Measurements from ENCODE around the gene CCNYL1. TPM values are rescaled to one million over a fixed set of nuclear protein-coding genes. Genes with fewer than 3 reads are reported as not detected.

The CCNYL1 gene
- total RNA-seq, 6 experiments from 2014 or later: 7.1 to 11.9 (median 9.4) TPM

DNA sequence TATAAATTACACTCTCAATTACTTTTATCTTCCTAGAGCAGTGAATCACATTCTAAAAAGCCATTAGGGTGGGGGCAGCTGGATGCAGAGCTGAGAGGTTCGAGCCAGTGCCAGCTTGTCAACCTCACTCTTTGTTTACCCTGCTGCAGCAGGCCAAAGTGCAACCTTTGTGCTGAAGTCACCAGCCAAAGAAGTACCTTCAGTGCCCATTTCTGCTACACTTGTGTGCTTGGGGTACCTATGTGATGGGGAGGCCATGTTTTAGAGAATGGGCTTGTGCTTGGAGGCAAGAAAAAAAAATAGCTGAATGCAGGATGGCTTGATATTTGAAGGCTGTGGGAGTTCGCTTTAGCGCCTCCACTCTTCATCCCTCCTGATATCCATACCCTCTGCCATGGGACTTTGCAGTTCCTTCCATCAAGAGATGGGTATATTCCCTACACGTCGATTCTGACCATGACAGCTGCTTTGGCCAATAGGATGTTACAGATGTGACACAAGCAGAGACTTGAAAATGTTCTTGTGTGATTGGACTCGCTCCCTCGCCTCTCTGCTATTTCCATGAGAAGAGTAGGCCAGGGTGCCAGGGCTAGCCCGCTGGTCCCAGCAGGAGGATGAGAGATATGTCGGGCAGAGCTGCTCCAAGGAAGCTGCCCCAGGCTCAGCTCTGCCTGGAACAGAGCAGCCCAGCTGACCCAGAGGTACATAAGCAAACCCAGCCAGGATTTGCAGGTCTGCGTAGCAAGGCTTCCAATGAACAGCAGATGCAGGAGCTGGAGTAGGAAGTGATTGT is 71.0 kb downstream of the CCNYL1 start:
- peaks cover 0 to 36% (median 16%) of the 10 kb centered on the region in 4 donors for H3K4me1 ChIP-seq
- intact Hi-C loops (cut with DNase I): no loop called here
- no peak for TF ChIP-seq POLR2A (IDR thresholded peaks at IDR 0.05)
- TF ChIP-seq, protein P1, sequence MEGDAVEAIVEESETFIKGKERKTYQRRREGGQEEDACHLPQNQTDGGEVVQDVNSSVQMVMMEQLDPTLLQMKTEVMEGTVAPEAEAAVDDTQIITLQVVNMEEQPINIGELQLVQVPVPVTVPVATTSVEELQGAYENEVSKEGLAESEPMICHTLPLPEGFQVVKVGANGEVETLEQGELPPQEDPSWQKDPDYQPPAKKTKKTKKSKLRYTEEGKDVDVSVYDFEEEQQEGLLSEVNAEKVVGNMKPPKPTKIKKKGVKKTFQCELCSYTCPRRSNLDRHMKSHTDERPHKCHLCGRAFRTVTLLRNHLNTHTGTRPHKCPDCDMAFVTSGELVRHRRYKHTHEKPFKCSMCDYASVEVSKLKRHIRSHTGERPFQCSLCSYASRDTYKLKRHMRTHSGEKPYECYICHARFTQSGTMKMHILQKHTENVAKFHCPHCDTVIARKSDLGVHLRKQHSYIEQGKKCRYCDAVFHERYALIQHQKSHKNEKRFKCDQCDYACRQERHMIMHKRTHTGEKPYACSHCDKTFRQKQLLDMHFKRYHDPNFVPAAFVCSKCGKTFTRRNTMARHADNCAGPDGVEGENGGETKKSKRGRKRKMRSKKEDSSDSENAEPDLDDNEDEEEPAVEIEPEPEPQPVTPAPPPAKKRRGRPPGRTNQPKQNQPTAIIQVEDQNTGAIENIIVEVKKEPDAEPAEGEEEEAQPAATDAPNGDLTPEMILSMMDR (IDR thresholded peaks at IDR 0.05): no peak
- no peaks in the 10 kb centered on the region for H3K9me3 ChIP-seq
- no peak overlapping the region for H3K4me3 ChIP-seq
- no peaks in the 10 kb centered on the region for H3K27me3 ChIP-seq
- ATAC-seq (peak; percentile 93 to 98 (median 94)), DNase-seq (peak; percentile 78 to 88 (median 84))
- H3K36me3 ChIP-seq: no peaks in the 10 kb centered on the region
- 46% methylated on average over 7 of the region's 10 CpGs for WGBS (ENCODE audit: insufficient coverage, low coverage, low lambda C conversion rate, missing lambda C conversion rate)
- H3K27ac ChIP-seq: peak overlapping the region; percentile 58 to 79 (median 64)

DNA sequence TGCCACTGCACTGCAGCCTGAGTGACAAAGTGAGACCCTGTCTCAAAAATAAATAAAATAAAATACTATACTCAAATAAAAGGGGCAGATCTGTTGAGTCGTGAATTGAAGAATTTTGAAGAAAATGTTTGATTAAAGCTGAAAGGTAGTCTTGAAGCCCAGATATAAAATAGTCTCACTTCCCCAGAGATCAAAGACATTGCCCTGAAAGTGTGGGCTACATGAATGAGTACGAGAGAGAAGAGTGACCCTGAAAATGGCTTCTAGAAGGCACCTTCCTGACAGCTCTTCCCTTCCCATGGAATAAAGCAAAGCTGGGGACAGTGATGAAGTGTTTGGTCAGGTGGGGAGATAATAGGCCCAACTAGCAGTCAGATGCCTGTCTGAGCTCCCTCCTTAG is 72.1 kb downstream of the CCNYL1 start:
- TF ChIP-seq POLR2A (IDR thresholded peaks at IDR 0.05): no peak
- H3K4me1 ChIP-seq: peaks cover 0 to 35% (median 18%) of the 10 kb centered on the region in 4 donors
- no peak for DNase-seq
- H3K27ac ChIP-seq: peak overlapping the region; percentile 58 to 79 (median 64)
- H3K4me3 ChIP-seq: no peak overlapping the region
- H3K27me3 ChIP-seq: no peaks in the 10 kb centered on the region
- intact Hi-C loops (cut with DNase I): no loop called here
- no peak for ATAC-seq
- WGBS (ENCODE audit: insufficient coverage, low coverage, low lambda C conversion rate, missing lambda C conversion rate): 92% methylated on average over 2 of the region's 2 CpGs
- H3K36me3 ChIP-seq: no peaks in the 10 kb centered on the region
- no peaks in the 10 kb centered on the region for H3K9me3 ChIP-seq

DNA sequence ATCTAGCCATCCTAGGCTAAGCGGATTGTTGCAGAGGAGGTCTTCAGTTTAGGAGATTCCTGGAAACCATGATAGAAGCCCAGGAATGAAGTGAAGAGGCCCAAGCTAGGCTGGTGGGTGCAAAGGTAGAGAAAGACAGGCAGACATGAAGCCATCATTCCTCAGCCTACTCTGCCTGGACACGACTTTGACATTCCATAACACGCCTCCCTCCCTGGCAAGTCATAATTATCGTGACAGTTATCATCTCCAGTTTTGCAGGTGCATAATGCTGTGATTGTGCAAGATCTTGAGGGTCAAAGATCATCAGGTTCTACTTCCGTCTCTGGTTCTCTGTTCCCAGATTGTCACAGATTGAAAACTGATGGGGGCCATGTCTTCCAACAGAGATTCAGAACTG is 73.5 kb downstream of the CCNYL1 start:
- Histone ChIP-seq H3K4me3 (no peak overlapping the region), H3K27ac (no peak overlapping the region), H3K36me3 (no peaks in the 10 kb centered on the region), H3K4me1 (peaks cover 0 to 35% (median 18%) of the 10 kb centered on the region in 4 donors), H3K27me3 (no peaks in the 10 kb centered on the region), H3K9me3 (no peaks in the 10 kb centered on the region)
- 50% methylated on average over 5 of the region's 5 CpGs for WGBS (ENCODE audit: insufficient coverage, low coverage, low lambda C conversion rate, missing lambda C conversion rate)
- ATAC-seq (no peak), DNase-seq (no peak)
- TF ChIP-seq, protein P1 (IDR thresholded peaks at IDR 0.05): no peak
- no peak for TF ChIP-seq POLR2A (IDR thresholded peaks at IDR 0.05)
- intact Hi-C loops (cut with DNase I): no loop called here

DNA sequence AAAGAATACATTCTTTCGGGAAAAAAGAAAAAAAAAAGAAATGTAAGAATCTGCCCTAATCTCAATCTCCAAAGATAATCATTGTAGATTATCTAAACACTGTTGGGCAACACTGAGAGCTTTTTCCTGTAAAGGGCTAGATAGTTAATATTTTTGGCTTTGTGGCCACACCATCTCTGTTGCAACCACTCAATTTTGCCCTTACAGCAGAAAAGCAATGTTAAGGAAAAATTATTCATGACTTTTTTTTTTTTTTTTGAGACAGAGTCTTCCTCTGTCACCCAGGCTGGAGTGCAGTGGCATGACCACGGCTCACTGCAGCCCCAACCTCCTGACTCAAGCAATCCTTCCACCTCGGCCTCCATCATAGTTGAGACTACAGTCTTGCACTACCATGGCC is 75.6 kb downstream of the CCNYL1 start:
- peak overlapping the region in 1 of 3 donors; percentile 5 for H3K27ac ChIP-seq
- H3K4me1 ChIP-seq: peaks cover 0 to 30% (median 14%) of the 10 kb centered on the region in 4 donors
- ATAC-seq: peak in 3 of 4 donors; percentile 26 to 30 (median 29)
- H3K9me3 ChIP-seq: no peaks in the 10 kb centered on the region
- DNase-seq: no peak
- intact Hi-C loops (cut with DNase I): no loop called here
- 38% methylated on average over 3 of the region's 3 CpGs for WGBS (ENCODE audit: insufficient coverage, low coverage, low lambda C conversion rate, missing lambda C conversion rate)
- no peaks in the 10 kb centered on the region for H3K27me3 ChIP-seq
- no peaks in the 10 kb centered on the region for H3K36me3 ChIP-seq
- TF ChIP-seq, protein P1 (IDR thresholded peaks at IDR 0.05): no peak
- TF ChIP-seq POLR2A (IDR thresholded peaks at IDR 0.05): no peak
- H3K4me3 ChIP-seq: no peak overlapping the region

DNA sequence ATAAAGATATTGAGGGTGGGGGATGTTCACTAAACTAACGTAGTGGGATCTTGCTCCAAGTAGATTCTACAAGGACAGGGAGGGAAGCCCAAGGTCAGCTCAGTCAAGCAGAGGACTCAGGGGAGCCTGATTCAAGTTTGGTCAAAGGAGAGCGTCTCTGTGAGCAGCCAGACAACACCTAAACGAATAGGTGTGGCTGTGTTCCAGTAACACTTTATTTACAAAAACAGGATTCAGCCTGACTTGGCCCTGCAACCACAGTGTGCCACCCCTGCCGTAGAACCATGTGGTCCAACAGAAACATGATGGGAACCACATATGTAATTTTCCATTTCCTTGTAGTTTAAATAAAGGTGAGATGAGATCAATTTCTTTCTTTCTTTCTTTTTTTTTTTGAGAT is 76.4 kb downstream of the CCNYL1 start:
- DNase-seq: no peak
- WGBS (ENCODE audit: insufficient coverage, low coverage, low lambda C conversion rate, missing lambda C conversion rate): 23% methylated on average over 4 of the region's 4 CpGs
- Histone ChIP-seq H3K4me1 (peaks cover 0 to 25% (median 8%) of the 10 kb centered on the region in 4 donors), H3K4me3 (no peak overlapping the region), H3K36me3 (no peaks in the 10 kb centered on the region), H3K27ac (no peak overlapping the region), H3K27me3 (no peaks in the 10 kb centered on the region), H3K9me3 (no peaks in the 10 kb centered on the region)
- peak; percentile 32 to 73 (median 46) for ATAC-seq
- TF ChIP-seq POLR2A (IDR thresholded peaks at IDR 0.05): no peak
- intact Hi-C loops (cut with DNase I): no loop called here

Data from right lobe of liver (tissue), 6 donors.